ENCODE measurements around the gene PNISR.

Gene PNISR

GRCh38 chr6:99407076-99407475 is 18.0 kb downstream of the PNISR start:
- DNase-seq: no peak

- no peak for DNase-seq
Measured at GRCh38 chr6:99402448-99402847, 22.7 kb downstream of the PNISR start.

GRCh38 chr6:99397287-99397686 is 27.8 kb downstream of the PNISR start:
- DNase-seq: no peak

- peak; percentile 54 for DNase-seq
Measured at GRCh38 chr6:99393698-99394531, 31.2 kb downstream of the PNISR start, which contains the start of gene COQ3. TSS of gene COQ3 (minus strand) at chr6:99394195. CDS start at chr6:99394179, 16 bp downstream.

GRCh38 chr6:99393366-99393697 is 31.8 kb downstream of the PNISR start:
- no peak for DNase-seq

- no peak for DNase-seq
Measured at GRCh38 chr6:99390896-99391295, 34.2 kb downstream of the PNISR start.

- no peak for DNase-seq
Measured at GRCh38 chr6:99384507-99384906, 40.6 kb downstream of the PNISR start.

GRCh38 chr6:99378636-99379035 is 46.5 kb downstream of the PNISR start:
- DNase-seq: no peak

GRCh38 chr6:99369533-99369932 is 55.6 kb downstream of the PNISR start:
- no peak for DNase-seq

- no peak for DNase-seq
Measured at GRCh38 chr6:99366852-99367251, 58.3 kb downstream of the PNISR start.

- DNase-seq: no peak
Measured at GRCh38 chr6:99364026-99364425, 61.1 kb downstream of the PNISR start.

GRCh38 chr6:99362678-99363268 is 62.3 kb downstream of the PNISR start:
- DNase-seq: no peak

- no peak for DNase-seq
Measured at GRCh38 chr6:99359800-99360199, 65.3 kb downstream of the PNISR start.

GRCh38 chr6:99356641-99357040 is 68.5 kb downstream of the PNISR start:
- DNase-seq: no peak

GRCh38 chr6:99354983-99355382 is 70.1 kb downstream of the PNISR start:
- no peak for DNase-seq

GRCh38 chr6:99353126-99353525 is 72.0 kb downstream of the PNISR start:
- no peak for DNase-seq

GRCh38 chr6:99350573-99350972 is 74.5 kb downstream of the PNISR start:
- DNase-seq: no peak

- no peak for DNase-seq
Measured at GRCh38 chr6:99349171-99350141, 75.7 kb downstream of the PNISR start, which contains the start of gene FAXC. TSS of gene FAXC (minus strand) at chr6:99349674. CDS start at chr6:99349372, 302 bp downstream.

- DNase-seq: no peak
Measured at GRCh38 chr6:99348288-99349170, 76.6 kb downstream of the PNISR start.
